Measurements from ENCODE around the gene PANX3.
A peak's percentile ranks its signal among the peaks of the same experiment; 100 is the strongest.

Gene PANX3

GRCh38 chr11:124612045-124612444 is 817 bp downstream of the PANX3 start:
- no peak overlapping the region for H3K4me3 ChIP-seq (ENCODE audit: low read depth, low read length)
- DNase-seq (ENCODE audit: low read depth) = no peak

- DNase-seq (ENCODE audit: low read depth) = no peak
- no peak overlapping the region for H3K4me3 ChIP-seq (ENCODE audit: low read depth, low read length)
Measured at GRCh38 chr11:124612567-124613246, 1.5 kb downstream of the PANX3 start.

GRCh38 chr11:124618863-124619262 is 7.6 kb downstream of the PANX3 start:
- no peak for DNase-seq (ENCODE audit: low read depth)
- H3K4me3 ChIP-seq (ENCODE audit: low read depth, low read length) = no peak overlapping the region

- peak; percentile 69 for DNase-seq (ENCODE audit: low read depth)
- H3K4me3 ChIP-seq (ENCODE audit: low read depth, low read length) = peak within 1 kb of the TSS; percentile 84
Measured at GRCh38 chr11:124622531-124623451, 11.6 kb downstream of the PANX3 start, which contains the start of gene TBRG1. Gene TBRG1 (plus strand): TSS chr11:124622864. CDS start chr11:124623084, 220 bp downstream.

- H3K4me3 ChIP-seq (ENCODE audit: low read depth, low read length) = peak overlapping the region; percentile 84
- DNase-seq (ENCODE audit: low read depth) = no peak
Measured at GRCh38 chr11:124623861-124624525, 12.8 kb downstream of the PANX3 start.

GRCh38 chr11:124625504-124626168 is 14.4 kb downstream of the PANX3 start:
- DNase-seq (ENCODE audit: low read depth) = no peak
- H3K4me3 ChIP-seq (ENCODE audit: low read depth, low read length) = no peak overlapping the region

- DNase-seq (ENCODE audit: low read depth) = no peak
- no peak overlapping the region for H3K4me3 ChIP-seq (ENCODE audit: low read depth, low read length)
Measured at GRCh38 chr11:124627546-124627945, 16.3 kb downstream of the PANX3 start.

GRCh38 chr11:124629961-124630360 is 18.7 kb downstream of the PANX3 start:
- DNase-seq (ENCODE audit: low read depth) = no peak
- no peak overlapping the region for H3K4me3 ChIP-seq (ENCODE audit: low read depth, low read length)

GRCh38 chr11:124633355-124633754 is 22.1 kb downstream of the PANX3 start:
- no peak overlapping the region for H3K4me3 ChIP-seq (ENCODE audit: low read depth, low read length)
- no peak for DNase-seq (ENCODE audit: low read depth)

GRCh38 chr11:124635932-124636331 is 24.7 kb downstream of the PANX3 start:
- DNase-seq (ENCODE audit: low read depth) = no peak
- H3K4me3 ChIP-seq (ENCODE audit: low read depth, low read length) = no peak overlapping the region

- no peak for DNase-seq (ENCODE audit: low read depth)
- H3K4me3 ChIP-seq (ENCODE audit: low read depth, low read length) = no peak overlapping the region
Measured at GRCh38 chr11:124638500-124638899, 27.3 kb downstream of the PANX3 start.

- no peak for DNase-seq (ENCODE audit: low read depth)
- H3K4me3 ChIP-seq (ENCODE audit: low read depth, low read length) = no peak overlapping the region
Measured at GRCh38 chr11:124639186-124639585, 28.0 kb downstream of the PANX3 start.

- H3K4me3 ChIP-seq (ENCODE audit: low read depth, low read length) = no peak overlapping the region
- DNase-seq (ENCODE audit: low read depth) = no peak
Measured at GRCh38 chr11:124640666-124641065, 29.4 kb downstream of the PANX3 start.

- no peak for DNase-seq (ENCODE audit: low read depth)
- no peak overlapping the region for H3K4me3 ChIP-seq (ENCODE audit: low read depth, low read length)
Measured at GRCh38 chr11:124642628-124643027, 31.4 kb downstream of the PANX3 start.

- no peak for DNase-seq (ENCODE audit: low read depth)
- no peak overlapping the region for H3K4me3 ChIP-seq (ENCODE audit: low read depth, low read length)
Measured at GRCh38 chr11:124643042-124643604, 31.9 kb downstream of the PANX3 start.

- H3K4me3 ChIP-seq (ENCODE audit: low read depth, low read length) = no peak overlapping the region
- DNase-seq (ENCODE audit: low read depth) = peak; percentile 88
Measured at GRCh38 chr11:124643605-124644425, 32.6 kb downstream of the PANX3 start.

GRCh38 chr11:124644426-124645280 is 33.4 kb downstream of the PANX3 start:
- DNase-seq (ENCODE audit: low read depth) = no peak

GRCh38 chr11:124646148-124646547 is 34.9 kb downstream of the PANX3 start:
- H3K4me3 ChIP-seq (ENCODE audit: low read depth, low read length) = no peak overlapping the region

More at GRCh38 chr11:124644426-124645280, 33.4 kb downstream of the PANX3 start:
- peak overlapping the region; percentile 9 for H3K4me3 ChIP-seq (ENCODE audit: low read depth, low read length)

More at GRCh38 chr11:124646148-124646547, 34.9 kb downstream of the PANX3 start:
- no peak for DNase-seq (ENCODE audit: low read depth)
